HEK293 (cell line): ENCODE data around the gene DLG2.

ENCODE experiments used
- CTCF ChIA-PET: fragments of 350-600 bp; formaldehyde crosslinking; extraction: SDS; loops from one replicate; lab custom pipeline; 2021; ENCODE audit warnings: antibody characterized with exemption; lab: Yijun Ruan, JAX
- POLR2A ChIA-PET: fragments of 300-600 bp; formaldehyde crosslinking; extraction: SDS; loops from one replicate; lab custom pipeline; 2020; ENCODE audit warnings: antibody characterized with exemption, inconsistent platforms; lab: Yijun Ruan, JAX
- H3K27ac ChIP-seq: fragments of 200-500 bp; sonication (Bioruptor generic); 2 replicates; pipeline ENCODE4 v1.5.1; 2014; ENCODE audit warnings: low read depth, low read length, control low read depth, inconsistent platforms; ENCODE audit errors: extremely low read depth
- H3K36me3 ChIP-seq, 2 experiments: fragments of 200-500 bp in 1 of 2; sonication (Bioruptor generic) in 1 of 2; 1 replicate in 1 of 2; 2 replicates in 1 of 2; pipeline ENCODE4 v1.5.1; 2014 to 2017; ENCODE audit warnings: inconsistent platforms in 2 of 2, low read length in 2 of 2; ENCODE audit not compliant: control insufficient read depth in 2 of 2, insufficient read depth in 1 of 2
- H3K4me1 ChIP-seq: fragments of 200-500 bp; sonication (Bioruptor generic); 2 replicates; pipeline ENCODE4 v1.5.1; 2014; ENCODE audit warnings: mild to moderate bottlenecking, low read length, inconsistent platforms; ENCODE audit not compliant: control insufficient read depth, insufficient read depth
- H3K4me3 ChIP-seq: 2 replicates; pipeline ENCODE4 v1.5.1; 2011; ENCODE audit warnings: low read depth, mild to moderate bottlenecking, control low read depth, low read length, moderate library complexity
- H3K9me3 ChIP-seq: fragments of 200-500 bp; sonication (Bioruptor generic); 2 replicates; pipeline ENCODE4 v1.5.1; 2014; ENCODE audit warnings: low read depth, low read length, inconsistent platforms; ENCODE audit not compliant: control insufficient read depth, insufficient read depth
- GFI1B ChIP-seq: fragments of 450-650 bp; formaldehyde crosslinking; IDR thresholded peaks from 2 replicates; pipeline ENCODE4 v1.5.1; 2016; ENCODE audit warnings: missing biosample characterization, missing genetic modification characterization
- GLI2 ChIP-seq: fragments of 450-650 bp; formaldehyde crosslinking; IDR thresholded peaks from 2 replicates; pipeline ENCODE4; 2017; ENCODE audit warnings: missing biosample characterization, missing genetic modification characterization, low read depth, borderline replicate concordance
- HOXC10 ChIP-seq: sonication (generic); formaldehyde crosslinking; IDR thresholded peaks from 2 replicates; pipeline ENCODE4 v1.8.1; 2023; ENCODE audit warnings: mild to moderate bottlenecking, missing genetic modification reagents
- KLF7 ChIP-seq: fragments of 450-650 bp; formaldehyde crosslinking; IDR thresholded peaks from 2 replicates; pipeline ENCODE4 v1.5.1; 2016; ENCODE audit warnings: missing biosample characterization, missing genetic modification characterization, borderline replicate concordance
- OVOL3 ChIP-seq: fragments of 450-650 bp; formaldehyde crosslinking; IDR thresholded peaks from 2 replicates; pipeline ENCODE4 v1.5.1; 2016; ENCODE audit warnings: missing biosample characterization, missing genetic modification characterization
- PRDM4 ChIP-seq: fragments of 450-650 bp; formaldehyde crosslinking; IDR thresholded peaks from 2 replicates; pipeline ENCODE4 v1.5.1; 2017; ENCODE audit warnings: missing biosample characterization, missing genetic modification characterization
- SCRT1 ChIP-seq: fragments of 450-650 bp; formaldehyde crosslinking; IDR thresholded peaks from 2 replicates; pipeline ENCODE4 v1.5.1; 2016; ENCODE audit warnings: missing biosample characterization, missing genetic modification characterization, borderline replicate concordance
- SP3 ChIP-seq: fragments of 450-650 bp; formaldehyde crosslinking; IDR thresholded peaks from 2 replicates; pipeline ENCODE4 v1.5.1; 2016; ENCODE audit warnings: missing biosample characterization, missing genetic modification characterization
- YY2 ChIP-seq: fragments of 450-650 bp; formaldehyde crosslinking; IDR thresholded peaks from 2 replicates; pipeline ENCODE4 v1.5.1; 2016; ENCODE audit warnings: missing biosample characterization, missing genetic modification characterization
- ZNF114 ChIP-seq: fragments of 450-650 bp; formaldehyde crosslinking; IDR thresholded peaks from 2 replicates; pipeline ENCODE4 v1.5.0; 2017; ENCODE audit warnings: missing biosample characterization, missing genetic modification characterization
- ZNF155 ChIP-seq: fragments of 450-650 bp; formaldehyde crosslinking; IDR thresholded peaks from 2 replicates; pipeline ENCODE4 v1.5.1; 2016; ENCODE audit warnings: missing biosample characterization, missing genetic modification characterization
- ZNF157 ChIP-seq: fragments of 450-650 bp; formaldehyde crosslinking; IDR thresholded peaks from 2 replicates; pipeline ENCODE4 v1.5.1; 2016; ENCODE audit warnings: missing biosample characterization, missing genetic modification characterization
- ZNF16 ChIP-seq: fragments of 450-650 bp; formaldehyde crosslinking; IDR thresholded peaks from 2 replicates; pipeline ENCODE4 v1.5.1; 2016; ENCODE audit warnings: low read depth, missing biosample characterization, missing genetic modification characterization
- ZNF18 ChIP-seq: fragments of 450-650 bp; formaldehyde crosslinking; IDR thresholded peaks from 2 replicates; pipeline ENCODE4 v1.5.1; 2016; ENCODE audit warnings: missing biosample characterization, missing genetic modification characterization
- ZNF19 ChIP-seq: fragments of 450-650 bp; formaldehyde crosslinking; IDR thresholded peaks from 2 replicates; pipeline ENCODE4; 2016; ENCODE audit warnings: missing biosample characterization, missing genetic modification characterization, low read depth
- ZNF2 ChIP-seq: fragments of 450-650 bp; formaldehyde crosslinking; IDR thresholded peaks from 2 replicates; pipeline ENCODE4 v1.5.1; 2016; ENCODE audit warnings: missing biosample characterization, missing genetic modification characterization
- ZNF202 ChIP-seq: fragments of 450-650 bp; formaldehyde crosslinking; IDR thresholded peaks from 2 replicates; pipeline ENCODE4 v1.5.1; 2016; ENCODE audit warnings: missing biosample characterization, missing genetic modification characterization, borderline replicate concordance
- ZNF266 ChIP-seq: fragments of 450-650 bp; formaldehyde crosslinking; IDR thresholded peaks from 2 replicates; pipeline ENCODE4 v1.5.1; 2016; ENCODE audit warnings: missing biosample characterization, missing genetic modification characterization, low read depth
- ZNF423 ChIP-seq: fragments of 450-650 bp; formaldehyde crosslinking; IDR thresholded peaks from 2 replicates; pipeline ENCODE4 v1.5.1; 2016; ENCODE audit warnings: missing biosample characterization, missing genetic modification characterization
- ZNF473 ChIP-seq: fragments of 450-650 bp; formaldehyde crosslinking; IDR thresholded peaks from 2 replicates; pipeline ENCODE4 v1.5.1; 2017; ENCODE audit warnings: missing biosample characterization, missing genetic modification characterization
- ZNF558 ChIP-seq: fragments of 450-650 bp; formaldehyde crosslinking; IDR thresholded peaks from 2 replicates; pipeline ENCODE4 v1.5.1; 2016; ENCODE audit warnings: missing biosample characterization, missing genetic modification characterization
- ZNF596 ChIP-seq: fragments of 450-650 bp; IDR thresholded peaks from 2 replicates; pipeline ENCODE4 v1.5.0; 2018; ENCODE audit warnings: missing biosample characterization, mild to moderate bottlenecking, missing genetic modification characterization, moderate library complexity
- ZNF664 ChIP-seq: fragments of 450-650 bp; formaldehyde crosslinking; IDR thresholded peaks from 2 replicates; pipeline ENCODE4 v1.5.1; 2016; ENCODE audit warnings: missing biosample characterization, missing genetic modification characterization
- ZNF707 ChIP-seq: fragments of 450-650 bp; formaldehyde crosslinking; IDR thresholded peaks from 2 replicates; pipeline ENCODE4 v1.5.1; 2016; ENCODE audit warnings: missing biosample characterization, missing genetic modification characterization
- ZNF791 ChIP-seq: fragments of 450-650 bp; formaldehyde crosslinking; IDR thresholded peaks from 2 replicates; pipeline ENCODE4 v1.5.1; 2016; ENCODE audit warnings: missing biosample characterization, missing genetic modification characterization
- TF ChIP-seq, protein P1 (sequence below): fragments of 450-650 bp; formaldehyde crosslinking; optimal IDR thresholded peaks from 2 replicates; pipeline ENCODE3; 2016; ENCODE audit warnings: missing biosample characterization, mild to moderate bottlenecking, missing genetic modification characterization
- TF ChIP-seq, protein P2 (sequence below): fragments of 450-650 bp; formaldehyde crosslinking; IDR thresholded peaks from 2 replicates; pipeline ENCODE4 v1.5.1; 2016; ENCODE audit warnings: missing biosample characterization, missing genetic modification characterization

The DLG2 gene

GRCh38 chr11:84012171-84012826, 1614.8 kb downstream of the DLG2 start:
- POLR2A ChIA-PET = no interaction called here
- H3K4me1 ChIP-seq = no peaks in the 10 kb centered on the region
- no peaks in the 10 kb centered on the region for H3K9me3 ChIP-seq
- no peaks in the 10 kb centered on the region for H3K36me3 ChIP-seq
- no peak overlapping the region for H3K4me3 ChIP-seq
- H3K27ac ChIP-seq = no peak overlapping the region
- TF ChIP-seq ZNF707 (tag by site-specific recombination) = no peak
- no peak for TF ChIP-seq KLF7
- TF ChIP-seq ZNF473 (tag by site-specific recombination) = no peak
- TF ChIP-seq ZNF16 (tag by site-specific recombination) = no peak
- TF ChIP-seq ZNF664 (tag by site-specific recombination) = no peak
- TF ChIP-seq ZNF19 (tag by site-specific recombination) = no peak
- TF ChIP-seq, protein P1, sequence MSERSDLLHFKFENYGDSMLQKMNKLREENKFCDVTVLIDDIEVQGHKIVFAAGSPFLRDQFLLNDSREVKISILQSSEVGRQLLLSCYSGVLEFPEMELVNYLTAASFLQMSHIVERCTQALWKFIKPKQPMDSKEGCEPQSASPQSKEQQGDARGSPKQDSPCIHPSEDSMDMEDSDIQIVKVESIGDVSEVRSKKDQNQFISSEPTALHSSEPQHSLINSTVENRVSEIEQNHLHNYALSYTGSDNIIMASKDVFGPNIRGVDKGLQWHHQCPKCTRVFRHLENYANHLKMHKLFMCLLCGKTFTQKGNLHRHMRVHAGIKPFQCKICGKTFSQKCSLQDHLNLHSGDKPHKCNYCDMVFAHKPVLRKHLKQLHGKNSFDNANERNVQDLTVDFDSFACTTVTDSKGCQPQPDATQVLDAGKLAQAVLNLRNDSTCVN (tag by site-specific recombination) = no peak
- TF ChIP-seq ZNF423 (tag by site-specific recombination) = no peak
- no peak for TF ChIP-seq ZNF155
- no peak for TF ChIP-seq ZNF266
- TF ChIP-seq SCRT1 (tag by site-specific recombination) = no peak
- TF ChIP-seq YY2 (tag by site-specific recombination) = no peak
- TF ChIP-seq ZNF558 = no peak
- no peak for TF ChIP-seq OVOL3 (tag by site-specific recombination)
- CTCF ChIA-PET = no interaction called here

DNA sequence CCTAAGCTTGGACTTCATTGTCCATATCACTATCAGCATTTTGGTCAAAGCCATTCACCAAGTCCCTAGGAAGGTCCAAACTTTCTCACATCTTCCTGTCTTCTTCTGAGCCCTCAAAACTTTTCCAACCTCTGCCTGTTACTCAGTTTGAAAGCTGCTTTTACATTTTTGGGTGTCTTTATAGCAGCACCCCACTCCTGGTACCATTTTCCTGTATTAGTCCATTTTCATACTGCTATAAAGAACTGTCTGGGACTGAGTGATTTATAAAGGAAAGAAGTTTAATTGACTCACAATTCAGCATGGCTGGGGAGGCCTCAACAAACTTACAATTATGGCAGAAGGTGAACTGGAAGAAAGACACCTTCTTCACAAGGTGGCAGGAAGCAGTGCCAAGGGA, 1624.0 kb downstream of the DLG2 start:
- POLR2A ChIA-PET = no interaction called here
- H3K36me3 ChIP-seq = no peaks in the 10 kb centered on the region
- no peaks in the 10 kb centered on the region for H3K9me3 ChIP-seq
- no peaks in the 10 kb centered on the region for H3K4me1 ChIP-seq
- H3K4me3 ChIP-seq = no peak overlapping the region
- TF ChIP-seq ZNF707 (tag by site-specific recombination) (peak; percentile 75), ZNF791 (tag by site-specific recombination) (no peak)
- TF ChIP-seq, all 188 proteins: peak for 1
- CTCF ChIA-PET = no interaction called here
- no peak overlapping the region for H3K27ac ChIP-seq

DNA sequence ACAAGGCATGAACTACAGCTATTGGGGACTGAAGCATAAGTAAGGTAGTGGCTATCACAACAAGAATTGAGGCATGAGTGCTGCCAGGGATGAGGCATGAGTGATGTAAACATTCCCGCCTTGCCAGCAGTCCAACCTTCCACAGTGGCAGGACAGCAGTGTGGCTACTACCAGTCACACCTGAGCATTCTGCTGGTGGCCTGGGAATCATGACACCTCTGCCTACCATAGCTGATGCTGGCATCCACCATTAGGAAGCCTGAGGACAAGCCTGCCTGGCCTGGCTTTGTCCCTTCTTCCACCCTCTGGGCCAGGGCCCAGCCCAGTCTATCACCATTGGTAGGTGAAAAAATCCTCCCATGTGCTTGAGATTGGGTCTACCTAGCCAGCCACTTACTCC, 1628.2 kb downstream of the DLG2 start:
- H3K9me3 ChIP-seq = no peaks in the 10 kb centered on the region
- no peaks in the 10 kb centered on the region for H3K36me3 ChIP-seq
- no peaks in the 10 kb centered on the region for H3K4me1 ChIP-seq
- CTCF ChIA-PET = no interaction called here
- POLR2A ChIA-PET = no interaction called here
- no peak overlapping the region for H3K4me3 ChIP-seq
- TF ChIP-seq, protein P2, sequence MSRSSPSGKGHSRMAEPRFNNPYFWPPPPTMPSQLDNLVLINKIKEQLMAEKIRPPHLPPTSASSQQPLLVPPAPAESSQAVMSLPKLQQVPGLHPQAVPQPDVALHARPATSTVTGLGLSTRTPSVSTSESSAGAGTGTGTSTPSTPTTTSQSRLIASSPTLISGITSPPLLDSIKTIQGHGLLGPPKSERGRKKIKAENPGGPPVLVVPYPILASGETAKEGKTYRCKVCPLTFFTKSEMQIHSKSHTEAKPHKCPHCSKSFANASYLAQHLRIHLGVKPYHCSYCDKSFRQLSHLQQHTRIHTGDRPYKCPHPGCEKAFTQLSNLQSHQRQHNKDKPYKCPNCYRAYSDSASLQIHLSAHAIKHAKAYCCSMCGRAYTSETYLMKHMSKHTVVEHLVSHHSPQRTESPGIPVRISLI = no peak
- no peak for TF ChIP-seq ZNF114 (tag by site-specific recombination)
- TF ChIP-seq SP3 (tag by site-specific recombination) = no peak
- no peak for TF ChIP-seq ZNF2 (tag by site-specific recombination)
- TF ChIP-seq ZNF202 (tag by site-specific recombination) = no peak
- TF ChIP-seq ZNF18 (tag by site-specific recombination) = no peak
- TF ChIP-seq ZNF596 (tag by site-specific recombination) = no peak
- TF ChIP-seq GLI2 (tag by site-specific recombination) = no peak
- TF ChIP-seq PRDM4 (tag by site-specific recombination) = no peak
- no peak for TF ChIP-seq HOXC10
- no peak for TF ChIP-seq ZNF157 (tag by site-specific recombination)
- TF ChIP-seq GFI1B (tag by site-specific recombination) = no peak
- no peak for TF ChIP-seq ZNF791 (tag by site-specific recombination)
- TF ChIP-seq, all 188 proteins: peak for 0
- no peak overlapping the region for H3K27ac ChIP-seq
